Stomach (tissue), 9 donors: ENCODE data around the gene CFAP221. TPM values are rescaled to one million over a fixed set of nuclear protein-coding genes. Genes with fewer than 3 reads are reported as not detected.

ENCODE experiments used
- DNase-seq, 2 donors: peaks; one replicate each; pipeline versions ENCODE4 v3.0.0 to v3.0.0-alpha.2; 2013 to 2019
- H3K27ac ChIP-seq, 5 donors: fragments of 200-600 bp in 4 of 5; sonication (generic) in 4 of 5; one replicate each; pipeline ENCODE4 v1.5.1; 2013 to 2019; ENCODE audit warnings: mild to moderate bottlenecking in 1 of 5, moderate library complexity in 1 of 5
- H3K27me3 ChIP-seq, 3 donors: fragments of 200-600 bp; sonication (generic); one replicate each; pipeline ENCODE4 v1.5.1; 2017 to 2019; ENCODE audit warnings: mixed run types in 1 of 3
- H3K36me3 ChIP-seq, 4 donors: fragments of 200-600 bp; sonication (generic); 1 replicate in 3 of 4; 2 replicates in 1 of 4; pipeline ENCODE4 v1.5.1; 2016 to 2019
- H3K4me1 ChIP-seq, 4 donors: fragments of 200-600 bp; sonication (generic); one replicate each; pipeline ENCODE4 v1.5.1; 2016 to 2019
- H3K4me3 ChIP-seq, 4 donors: fragments of 200-600 bp; sonication (generic) in 3 of 4; one replicate each; pipeline ENCODE4 v1.5.1; 2016 to 2019; ENCODE audit warnings: mild to moderate bottlenecking in 1 of 4
- H3K9me3 ChIP-seq, 4 donors: fragments of 200-600 bp; sonication (generic); one replicate each; pipeline ENCODE4 v1.5.1; 2016 to 2019
- EP300 ChIP-seq: sonication (generic); formaldehyde crosslinking; IDR thresholded peaks from one replicate; pipeline ENCODE4 v1.6.1; 2017; ENCODE audit warnings: antibody characterized with exemption
- POLR2A ChIP-seq, 4 donors: fragments of 450-650 bp; IDR thresholded peaks; one replicate each; pipeline ENCODE4 v1.6.1; 2016; ENCODE audit warnings: antibody characterized with exemption in 4 of 4, control low read depth in 2 of 4, mild to moderate bottlenecking in 1 of 4, moderate library complexity in 1 of 4
- POLR2AphosphoS5 ChIP-seq, 3 donors: sonication (generic); formaldehyde crosslinking; IDR thresholded peaks; one replicate each; pipeline ENCODE4 v1.6.1; 2016; ENCODE audit warnings: antibody characterized with exemption in 3 of 3
- WGBS, 5 donors: extraction: QIAGEN DNeasy Blood & Tissue Kit in 3 of 5; methylation state at CpG; one replicate each; pipeline versions ENCODE4 v1.1.5 to v1.1.7; 2013 to 2018; 5-methylcytosine and 5-hydroxymethylcytosine counted together
- intact Hi-C: fragments of 100-400 bp; cut with DNase I; formaldehyde crosslinking; loops from one replicate; pipeline ENCODE4 v1.15.1; 2023; ENCODE audit warnings: low total_unique reads
- polyA plus RNA-seq, 3 donors: library from polyadenylated mRNA; stranded (reverse); fragments of 200-250 nt; gene quantifications; one replicate each; pipeline ENCODE4 v1.2.3, GENCODE V29; 2013
- total RNA-seq, 5 donors: library from RNA; depleted of rRNA; stranded (reverse); fragments of >200 nt; gene quantifications; one replicate each; pipeline versions ENCODE4 v1.1.0 to v1.2.3, GENCODE V29; 2014 to 2016
- TF ChIP-seq, protein P1 (sequence below), 7 experiments: fragments of 450-650 bp in 4 of 7; fragments of 200-600 bp in 3 of 7; sonication (generic) in 3 of 7; IDR thresholded peaks; one replicate each; pipeline ENCODE4 v1.5.1; 2016 to 2019; ENCODE audit warnings: antibody characterized with exemption in 7 of 7, control low read depth in 2 of 7, mild to moderate bottlenecking in 1 of 7
- donor health status: healthy with polysubstance abuse.
- donor health status: Bipolar disorder and iron deficiency.
- donor health status: healthy.

Gene CFAP221
- total and polyA plus RNA-seq, 8 donors: 0.31 to 15.1 (median 1.1) TPM; not detected in 2

DNA sequence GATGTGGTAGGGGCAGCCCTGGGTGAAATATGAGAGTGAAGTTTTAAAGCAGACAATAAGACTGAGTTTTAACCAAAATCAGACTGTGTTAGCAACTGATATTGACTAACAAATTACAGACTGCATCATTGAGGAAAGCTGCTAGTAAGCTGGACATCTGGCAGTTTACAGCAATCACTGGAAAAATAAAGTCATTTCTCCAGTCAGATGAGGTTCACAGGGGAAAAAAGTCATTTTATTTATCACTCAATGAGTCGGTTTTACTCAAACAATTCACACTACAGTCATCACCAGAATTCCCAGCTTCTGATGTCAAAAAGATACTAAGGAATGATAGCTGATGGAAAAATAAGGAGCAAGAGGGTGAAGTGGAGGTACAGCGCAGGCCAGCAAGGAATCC, 124.3 kb downstream of the CFAP221 start:
- intact Hi-C loops: loop anchor here (10.0 kb wide), 1 partner anchor 254 kb away; no protein-coding TSS in a partner anchor
- no peak for TF ChIP-seq POLR2A (IDR thresholded peaks at IDR 0.05)
- no peak for TF ChIP-seq EP300
- TF ChIP-seq, protein P1, sequence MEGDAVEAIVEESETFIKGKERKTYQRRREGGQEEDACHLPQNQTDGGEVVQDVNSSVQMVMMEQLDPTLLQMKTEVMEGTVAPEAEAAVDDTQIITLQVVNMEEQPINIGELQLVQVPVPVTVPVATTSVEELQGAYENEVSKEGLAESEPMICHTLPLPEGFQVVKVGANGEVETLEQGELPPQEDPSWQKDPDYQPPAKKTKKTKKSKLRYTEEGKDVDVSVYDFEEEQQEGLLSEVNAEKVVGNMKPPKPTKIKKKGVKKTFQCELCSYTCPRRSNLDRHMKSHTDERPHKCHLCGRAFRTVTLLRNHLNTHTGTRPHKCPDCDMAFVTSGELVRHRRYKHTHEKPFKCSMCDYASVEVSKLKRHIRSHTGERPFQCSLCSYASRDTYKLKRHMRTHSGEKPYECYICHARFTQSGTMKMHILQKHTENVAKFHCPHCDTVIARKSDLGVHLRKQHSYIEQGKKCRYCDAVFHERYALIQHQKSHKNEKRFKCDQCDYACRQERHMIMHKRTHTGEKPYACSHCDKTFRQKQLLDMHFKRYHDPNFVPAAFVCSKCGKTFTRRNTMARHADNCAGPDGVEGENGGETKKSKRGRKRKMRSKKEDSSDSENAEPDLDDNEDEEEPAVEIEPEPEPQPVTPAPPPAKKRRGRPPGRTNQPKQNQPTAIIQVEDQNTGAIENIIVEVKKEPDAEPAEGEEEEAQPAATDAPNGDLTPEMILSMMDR (IDR thresholded peaks at IDR 0.05): no peak
- no peak for TF ChIP-seq POLR2AphosphoS5 (IDR thresholded peaks at IDR 0.05)
- Histone ChIP-seq H3K27ac (no peak overlapping the region), H3K27me3 (no peaks in the 10 kb centered on the region), H3K4me3 (no peak overlapping the region), H3K4me1 (no peaks in the 10 kb centered on the region), H3K9me3 (no peaks in the 10 kb centered on the region), H3K36me3 (no peaks in the 10 kb centered on the region)
- no peak for DNase-seq
- 53 to 63% (median 59%) methylated on average over 2 of the region's 2 CpGs for WGBS, 5 donors

- H3K4me1 ChIP-seq: peaks cover 0 to 12% (median 3%) of the 10 kb centered on the region in 4 donors
- DNase-seq: no peak
- WGBS, 5 donors: 30 to 68% (median 53%) methylated on average over 2 of the region's 2 CpGs
- intact Hi-C loops: no loop called here
- TF ChIP-seq POLR2AphosphoS5 (IDR thresholded peaks at IDR 0.05) (no peak), POLR2A (IDR thresholded peaks at IDR 0.05) (no peak)
- no peak overlapping the region for H3K4me3 ChIP-seq
- no peaks in the 10 kb centered on the region for H3K36me3 ChIP-seq
- no peaks in the 10 kb centered on the region for H3K27me3 ChIP-seq
- H3K27ac ChIP-seq: no peak overlapping the region
- H3K9me3 ChIP-seq: no peaks in the 10 kb centered on the region
These were observed 126.8 kb downstream of the CFAP221 start for GRCh38 chr2:119671016-119671415.

DNA sequence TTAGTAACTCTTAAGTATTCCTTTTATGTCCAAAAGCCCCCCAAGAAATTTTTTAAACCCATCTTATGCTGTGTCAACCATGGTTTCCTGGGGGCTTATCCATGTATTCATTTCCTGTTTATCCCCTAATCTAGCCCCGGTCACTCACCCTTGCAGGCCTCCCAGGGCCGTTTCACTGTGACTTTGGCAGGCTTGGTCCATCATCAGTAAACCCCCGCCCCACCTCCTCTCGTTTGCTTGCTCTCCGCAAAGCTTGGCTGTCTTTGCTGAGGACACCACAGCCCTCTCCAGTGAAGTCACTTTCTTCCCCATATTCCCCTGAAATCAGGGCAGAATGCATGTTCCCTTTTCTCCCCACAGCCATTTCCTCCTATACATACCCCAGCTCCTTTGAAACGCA, 127.5 kb downstream of the CFAP221 start:
- 51 to 66% (median 65%) methylated on average over 6 of the region's 6 CpGs for WGBS, 5 donors
- TF ChIP-seq POLR2A (IDR thresholded peaks at IDR 0.05): no peak
- TF ChIP-seq, protein P1 (IDR thresholded peaks at IDR 0.05): no peak
- no peak for TF ChIP-seq POLR2AphosphoS5 (IDR thresholded peaks at IDR 0.05)
- TF ChIP-seq EP300: no peak
- no peaks in the 10 kb centered on the region for H3K36me3 ChIP-seq
- H3K9me3 ChIP-seq: no peaks in the 10 kb centered on the region
- no peak overlapping the region for H3K4me3 ChIP-seq
- no peak for DNase-seq
- H3K27me3 ChIP-seq: no peaks in the 10 kb centered on the region
- intact Hi-C loops: no loop called here
- H3K27ac ChIP-seq: no peak overlapping the region
- peaks cover 0 to 12% (median 3%) of the 10 kb centered on the region in 4 donors for H3K4me1 ChIP-seq

DNA sequence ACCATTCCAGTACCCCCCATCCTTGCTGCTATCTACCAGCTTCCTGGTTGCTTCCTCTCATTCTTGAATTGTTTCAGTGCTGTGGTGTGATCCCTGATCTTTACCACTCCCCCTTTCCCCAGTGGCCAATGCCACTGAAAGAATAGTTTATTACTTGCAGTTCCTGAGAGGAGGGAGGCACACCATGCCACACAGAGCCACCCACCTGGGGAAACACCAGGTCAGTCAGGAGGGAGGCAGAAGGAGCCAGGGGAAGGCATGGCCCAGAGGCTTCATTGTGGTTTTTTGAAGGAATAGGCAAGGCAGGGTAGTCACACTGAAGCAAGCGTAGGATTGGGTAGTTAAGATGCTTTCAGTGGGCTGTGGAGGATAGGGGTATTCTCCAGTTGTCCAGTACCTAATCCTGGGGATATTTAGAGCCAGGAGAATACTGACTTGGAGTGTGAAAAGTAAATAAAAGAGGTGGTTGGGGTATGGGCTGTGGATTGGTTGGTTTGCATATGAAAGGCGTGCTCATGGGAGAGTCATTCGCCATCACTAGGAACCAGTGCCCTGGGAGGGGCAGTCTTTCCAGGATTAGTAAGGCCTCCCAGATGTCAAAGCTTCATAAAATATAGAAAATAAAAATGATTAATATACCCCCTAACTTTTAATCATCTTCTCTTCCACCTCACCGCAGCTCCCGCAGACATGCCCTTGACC, 128.1 kb downstream of the CFAP221 start:
- Histone ChIP-seq H3K27me3 (no peaks in the 10 kb centered on the region), H3K4me1 (peaks cover 0 to 13% (median 3%) of the 10 kb centered on the region in 4 donors), H3K27ac (no peak overlapping the region), H3K9me3 (no peaks in the 10 kb centered on the region), H3K4me3 (no peak overlapping the region), H3K36me3 (no peaks in the 10 kb centered on the region)
- DNase-seq: no peak
- WGBS, 5 donors: 87 to 98% (median 97%) methylated on average over 5 of the region's 5 CpGs
- intact Hi-C loops: no loop called here
- no peak for TF ChIP-seq POLR2A (IDR thresholded peaks at IDR 0.05)
- TF ChIP-seq, protein P1 (IDR thresholded peaks at IDR 0.05): no peak
- TF ChIP-seq EP300: no peak
- TF ChIP-seq POLR2AphosphoS5 (IDR thresholded peaks at IDR 0.05): no peak

DNA sequence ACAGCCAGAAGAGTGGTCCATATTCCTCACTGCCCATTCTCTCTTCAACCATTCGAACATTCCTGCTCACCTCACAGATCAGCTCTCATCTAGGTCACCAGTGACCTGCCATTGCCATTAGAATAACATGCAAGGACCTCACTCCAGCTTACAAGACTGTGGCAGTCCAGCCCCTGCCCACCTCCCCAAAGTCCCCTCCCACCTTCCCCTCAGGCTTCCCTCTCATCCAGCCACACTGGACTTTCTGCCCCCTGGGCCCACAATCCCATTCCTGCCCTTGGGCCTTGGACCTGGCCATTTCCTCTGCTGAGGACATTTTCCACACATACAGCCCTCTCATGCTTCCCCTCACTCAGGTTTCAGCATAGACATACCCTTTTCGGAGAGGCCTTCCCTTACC, 129.5 kb downstream of the CFAP221 start:
- Histone ChIP-seq H3K4me3 (no peak overlapping the region), H3K4me1 (peaks cover 0 to 24% (median 9%) of the 10 kb centered on the region in 4 donors), H3K27ac (no peak overlapping the region), H3K36me3 (no peaks in the 10 kb centered on the region), H3K9me3 (no peaks in the 10 kb centered on the region), H3K27me3 (no peaks in the 10 kb centered on the region)
- no peak for TF ChIP-seq EP300
- TF ChIP-seq, protein P1 (IDR thresholded peaks at IDR 0.05): no peak
- 86 to 95% (median 93%) methylated on average over 2 of the region's 2 CpGs for WGBS, 5 donors
- intact Hi-C loops: no loop called here
- DNase-seq: no peak
